Subcutaneous adipose tissue (tissue), 4 donors: Measurements from ENCODE around the gene SETX. TPM values are rescaled to one million over a fixed set of nuclear protein-coding genes. Genes with fewer than 3 reads are reported as not detected.

Experiments
- total RNA-seq, 4 donors: library from RNA; depleted of rRNA; stranded (reverse); fragments of >200 nt; gene quantifications; one replicate each; pipeline ENCODE4 v1.1.0, GENCODE V29; 2016
- TF ChIP-seq, protein P1 (sequence below): fragments of 450-650 bp; IDR thresholded peaks from one replicate; pipeline ENCODE4 v1.5.1; 2016; ENCODE audit warnings: low read depth, mild to moderate bottlenecking, control low read depth, antibody characterized with exemption, moderate library complexity

SETX gene
- total RNA-seq, 4 donors from 2014 or later = 66.7 to 94.0 (median 75.6) TPM

DNA sequence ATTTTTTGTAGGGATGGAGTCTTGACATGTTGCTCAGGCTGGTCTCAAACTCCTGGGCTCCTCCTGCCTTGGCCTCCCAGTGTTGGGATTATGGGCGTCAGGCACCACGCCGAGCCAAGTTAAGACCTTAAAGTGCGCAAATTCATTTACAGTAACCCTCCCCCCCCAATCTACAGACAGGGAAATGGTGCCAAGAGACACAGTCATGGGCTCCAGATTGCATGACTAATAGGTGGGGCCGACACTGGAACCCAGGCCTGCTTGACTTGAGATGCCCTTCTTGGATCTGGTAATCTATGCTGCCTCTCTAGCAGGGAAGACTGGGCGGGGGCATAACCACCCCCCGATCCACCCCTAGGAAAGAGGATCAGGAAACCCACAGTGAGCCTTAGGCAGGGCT lies 32.3 kb upstream of the SETX start:
- TF ChIP-seq, protein P1, sequence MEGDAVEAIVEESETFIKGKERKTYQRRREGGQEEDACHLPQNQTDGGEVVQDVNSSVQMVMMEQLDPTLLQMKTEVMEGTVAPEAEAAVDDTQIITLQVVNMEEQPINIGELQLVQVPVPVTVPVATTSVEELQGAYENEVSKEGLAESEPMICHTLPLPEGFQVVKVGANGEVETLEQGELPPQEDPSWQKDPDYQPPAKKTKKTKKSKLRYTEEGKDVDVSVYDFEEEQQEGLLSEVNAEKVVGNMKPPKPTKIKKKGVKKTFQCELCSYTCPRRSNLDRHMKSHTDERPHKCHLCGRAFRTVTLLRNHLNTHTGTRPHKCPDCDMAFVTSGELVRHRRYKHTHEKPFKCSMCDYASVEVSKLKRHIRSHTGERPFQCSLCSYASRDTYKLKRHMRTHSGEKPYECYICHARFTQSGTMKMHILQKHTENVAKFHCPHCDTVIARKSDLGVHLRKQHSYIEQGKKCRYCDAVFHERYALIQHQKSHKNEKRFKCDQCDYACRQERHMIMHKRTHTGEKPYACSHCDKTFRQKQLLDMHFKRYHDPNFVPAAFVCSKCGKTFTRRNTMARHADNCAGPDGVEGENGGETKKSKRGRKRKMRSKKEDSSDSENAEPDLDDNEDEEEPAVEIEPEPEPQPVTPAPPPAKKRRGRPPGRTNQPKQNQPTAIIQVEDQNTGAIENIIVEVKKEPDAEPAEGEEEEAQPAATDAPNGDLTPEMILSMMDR = no peak

DNA sequence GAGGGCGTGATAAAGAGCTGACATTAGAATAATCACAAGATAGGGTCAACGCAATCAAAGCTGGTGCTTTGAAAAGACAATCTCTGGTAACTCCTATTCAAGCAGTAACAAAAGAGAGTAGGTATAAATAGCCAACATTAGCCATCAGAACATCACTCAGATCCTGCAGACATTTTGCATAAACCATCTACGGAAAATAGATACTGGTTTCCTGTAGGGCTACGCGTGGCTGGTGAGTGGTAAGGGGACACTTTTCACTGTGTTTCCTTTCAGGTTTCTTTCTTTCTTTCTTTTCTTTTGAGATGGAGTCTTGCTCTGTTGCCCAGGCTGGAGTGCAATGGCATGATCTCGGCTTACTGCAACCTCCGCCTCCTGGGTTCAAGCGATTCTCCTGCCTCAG lies 29.6 kb upstream of the SETX start:
- TF ChIP-seq, protein P1 = no peak

- TF ChIP-seq, protein P1 = no peak
Measured at GRCh38 chr9:132383462-132383883, 28.7 kb upstream of the SETX start.

DNA sequence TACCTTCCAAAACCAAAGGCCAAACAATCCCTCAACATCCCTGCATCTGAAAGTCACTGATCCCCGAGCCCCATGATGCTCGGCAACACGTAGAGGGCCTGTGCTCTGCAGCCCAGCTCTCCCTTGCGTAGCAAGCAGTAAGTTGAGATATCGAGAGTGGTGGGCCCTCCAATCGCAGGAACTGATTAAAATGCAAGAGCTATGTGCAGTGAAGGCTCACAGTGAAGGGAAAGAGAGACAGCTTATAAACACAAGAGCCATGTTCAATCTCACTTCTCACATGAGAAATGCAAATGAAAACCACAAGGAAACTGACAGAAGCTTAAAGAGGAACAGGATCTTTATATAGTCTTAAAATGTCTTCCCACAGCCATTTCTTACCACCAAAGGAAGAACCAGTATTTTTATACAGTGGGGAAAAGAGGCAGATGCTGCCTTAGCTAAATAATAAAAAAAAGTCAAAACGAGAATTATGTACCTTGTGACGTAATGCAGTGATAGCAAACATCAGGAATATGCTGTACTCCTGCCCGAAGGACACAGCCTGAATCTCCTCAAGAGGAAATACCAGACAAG lies 27.3 kb upstream of the SETX start:
- TF ChIP-seq, protein P1 = no peak

GRCh38 chr9:132372177-132373095 lies 17.6 kb upstream of the SETX start:
- TF ChIP-seq, protein P1 = no peak

- TF ChIP-seq, protein P1 = no peak
Measured at GRCh38 chr9:132370592-132370991, 15.8 kb upstream of the SETX start.

DNA sequence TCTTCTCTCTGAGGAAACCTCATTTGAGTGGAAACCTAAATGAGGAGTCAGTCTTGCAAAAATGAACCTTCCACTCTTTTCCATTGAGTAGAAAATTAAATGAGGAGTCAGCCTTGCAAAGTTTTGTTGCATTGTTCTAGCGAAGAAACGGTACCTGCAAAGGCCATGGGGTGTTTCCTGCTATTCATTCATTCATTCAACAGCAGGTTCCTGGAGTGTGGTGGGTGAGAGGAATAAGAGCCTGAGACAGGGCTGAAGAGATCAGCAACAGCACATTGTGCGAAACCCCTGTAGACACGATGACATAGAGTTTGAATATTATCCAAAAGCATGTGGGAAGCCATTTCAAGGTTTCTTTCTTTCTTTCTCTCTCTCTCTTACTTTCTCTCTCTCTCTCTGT lies 14.6 kb upstream of the SETX start:
- TF ChIP-seq, protein P1 = no peak
